ENCODE results near the gene MEIS1.

The MEIS1 gene

GRCh38 chr2:66431846-66432587, 2.9 kb upstream of the MEIS1 start:
- no peak for DNase-seq (ENCODE audit: low read depth in 2 of 2)

GRCh38 chr2:66432801-66433694, 1.9 kb upstream of the MEIS1 start:
- no peak for DNase-seq (ENCODE audit: low read depth in 2 of 2)

DNA sequence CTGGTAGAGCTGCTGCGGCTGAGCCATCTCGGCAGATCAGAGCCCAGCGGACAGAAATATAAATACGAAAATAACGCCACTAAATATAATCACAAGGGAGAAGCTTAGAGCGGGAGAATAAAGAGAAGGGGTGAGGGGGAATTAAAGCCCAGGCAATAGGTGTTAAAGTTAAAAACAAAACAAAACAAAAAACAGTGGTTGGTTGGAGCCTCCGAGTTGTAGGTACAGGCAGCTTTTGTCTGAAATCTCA, 1.3 kb upstream of the MEIS1 start:
- DNase-seq (ENCODE audit: low read depth in 2 of 2) = no peak

DNA sequence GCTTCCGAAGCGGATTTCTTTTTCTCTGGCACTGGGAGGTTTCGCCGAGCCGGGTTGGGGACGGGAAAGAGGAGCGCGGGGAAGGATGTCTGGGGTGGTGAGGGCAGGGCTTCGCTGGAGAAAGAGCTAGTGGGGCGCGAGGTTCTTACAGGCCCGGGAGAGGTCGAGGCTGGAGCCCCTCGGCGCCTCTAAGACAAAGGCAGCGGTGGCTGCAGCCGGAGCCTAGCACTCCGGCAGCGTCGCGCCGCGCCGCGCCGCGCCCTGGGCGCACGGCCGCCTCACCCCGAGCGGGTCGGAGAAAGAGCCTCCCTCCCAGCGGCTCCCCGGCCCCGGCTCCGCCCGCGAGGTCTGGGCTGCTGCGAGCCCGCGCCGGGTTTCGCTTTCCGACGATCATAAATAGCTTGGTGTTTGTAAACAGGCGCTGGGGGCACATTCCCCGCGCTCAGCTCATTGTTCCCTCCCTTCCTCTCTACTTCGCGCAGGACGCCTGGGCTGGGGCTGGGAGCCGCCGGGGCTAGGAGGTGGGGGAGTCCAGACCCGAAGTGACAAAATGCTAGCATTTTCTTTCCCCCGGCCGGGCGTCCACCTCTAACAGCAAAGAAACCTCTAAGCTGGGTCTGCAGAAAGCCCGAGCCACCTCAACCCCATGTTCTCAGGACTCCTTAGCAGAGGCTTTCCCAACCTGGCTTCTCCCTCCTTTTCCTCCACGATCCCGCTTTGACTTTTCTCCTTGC, 813 bp upstream of the MEIS1 start:
- DNase-seq (ENCODE audit: low read depth in 2 of 2) = no peak

DNA sequence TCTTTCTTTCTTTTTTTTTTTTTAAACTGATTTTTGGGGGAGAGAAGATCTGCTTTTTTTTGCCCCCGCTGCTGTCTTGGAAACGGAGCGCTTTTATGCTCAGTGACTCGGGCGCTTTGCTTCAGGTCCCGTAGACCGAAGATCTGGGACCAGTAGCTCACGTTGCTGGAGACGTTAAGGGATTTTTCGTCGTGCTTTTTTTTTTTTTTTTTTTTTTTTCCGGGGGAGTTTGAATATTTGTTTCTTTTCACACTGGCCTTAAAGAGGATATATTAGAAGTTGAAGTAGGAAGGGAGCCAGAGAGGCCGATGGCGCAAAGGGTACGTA, 587 bp downstream of the MEIS1 start:
- DNase-seq (ENCODE audit: low read depth in 2 of 2) = no peak

- no peak for DNase-seq (ENCODE audit: low read depth in 2 of 2)
Observed at GRCh38 chr2:66435963-66436362, 1.0 kb downstream of the MEIS1 start.

GRCh38 chr2:66436581-66437001, 1.7 kb downstream of the MEIS1 start:
- no peak for DNase-seq (ENCODE audit: low read depth in 2 of 2)

DNA sequence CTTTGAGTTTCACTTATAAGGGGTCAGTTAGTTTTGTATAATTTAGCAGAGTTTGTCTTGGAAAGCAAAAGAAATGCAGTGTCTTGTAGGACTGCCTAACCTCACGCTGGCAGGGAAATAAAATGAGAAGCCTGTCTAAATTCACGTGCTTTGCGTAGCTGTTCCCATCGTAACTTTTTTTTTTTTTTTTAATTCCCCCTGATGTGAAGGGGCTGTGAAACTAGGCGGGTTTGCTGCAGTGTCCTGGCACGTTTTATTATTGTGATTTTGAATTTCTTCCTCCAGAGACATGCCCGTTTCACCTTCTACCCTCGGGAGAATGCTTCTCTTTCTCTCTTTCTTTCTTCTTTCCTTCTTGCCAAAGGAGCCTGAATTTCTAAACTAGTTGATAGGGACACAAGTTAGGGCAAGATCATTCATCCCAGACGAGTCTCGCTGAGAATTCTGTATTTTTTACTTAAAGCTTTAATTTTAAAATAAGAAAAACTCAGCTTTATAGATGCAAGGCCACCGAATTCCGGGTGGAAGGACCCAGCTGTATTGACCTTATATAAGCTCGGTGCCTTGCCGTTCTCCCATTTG, 2.3 kb downstream of the MEIS1 start:
- no peak for DNase-seq (ENCODE audit: low read depth in 2 of 2)

- DNase-seq (ENCODE audit: low read depth in 2 of 2) = no peak
Observed at GRCh38 chr2:66437691-66438497, 3.0 kb downstream of the MEIS1 start.

DNA sequence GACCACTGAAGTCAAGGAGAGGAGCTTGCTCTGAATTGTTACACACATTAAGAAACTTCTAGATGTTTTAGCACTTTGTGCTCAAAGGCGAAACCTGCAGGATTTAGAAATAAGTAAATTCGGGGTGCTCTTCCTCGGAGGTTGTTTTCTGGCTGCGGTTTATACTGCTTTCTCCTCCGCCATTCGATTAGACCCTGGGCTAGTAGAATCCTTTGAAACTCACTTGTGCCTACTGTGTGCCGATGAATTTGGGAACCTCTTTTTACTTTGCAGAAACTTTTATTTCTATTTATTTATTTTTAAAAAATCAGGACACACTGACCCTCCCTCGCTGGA, 3.5 kb downstream of the MEIS1 start:
- DNase-seq (ENCODE audit: low read depth in 2 of 2) = no peak

DNA sequence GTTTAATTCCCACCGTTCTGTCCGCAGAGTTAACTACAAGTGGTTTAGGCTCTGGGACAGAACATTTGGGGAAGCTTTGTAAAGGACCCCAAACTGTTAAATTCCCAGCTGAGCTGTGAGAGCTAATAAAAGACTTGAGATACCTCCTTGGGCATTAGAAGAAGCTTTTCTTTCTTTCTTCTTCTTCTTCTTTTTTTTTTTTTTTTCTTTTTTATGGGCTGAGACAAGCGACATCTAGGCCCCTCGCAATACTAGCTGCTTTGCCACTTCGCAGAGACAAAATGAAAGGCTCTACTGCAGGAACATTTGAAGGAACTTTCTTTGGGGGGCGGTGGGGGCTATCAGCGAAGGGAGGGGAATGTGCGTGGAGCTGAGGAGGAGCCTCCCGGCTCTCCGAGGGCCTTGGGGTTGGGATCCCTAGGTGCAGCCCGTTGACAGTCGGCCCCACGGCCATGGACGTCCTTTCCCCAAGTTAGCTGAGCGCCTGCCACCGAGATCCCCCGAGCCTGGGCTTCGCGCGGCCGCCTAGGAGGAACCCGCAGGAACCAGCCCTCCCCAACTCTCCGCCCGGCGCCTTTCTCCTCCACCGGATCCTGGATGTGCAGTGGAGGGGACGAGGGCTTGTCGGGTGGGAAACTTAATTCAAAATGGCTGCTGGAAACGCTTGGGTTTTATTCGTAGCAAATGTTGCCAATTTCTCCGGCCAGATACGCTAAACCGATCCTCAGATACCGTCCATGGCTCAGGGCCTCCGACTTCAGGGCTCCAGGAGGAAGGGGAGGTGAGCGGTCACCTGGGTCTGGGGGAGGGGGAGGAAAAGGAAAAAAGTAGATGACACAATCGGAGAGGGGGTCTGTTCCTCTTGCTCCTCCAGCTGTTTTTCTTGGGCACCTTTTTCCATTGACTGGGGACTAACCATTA, 4.2 kb downstream of the MEIS1 start:
- DNase-seq (ENCODE audit: low read depth in 2 of 2) = no peak

DNA sequence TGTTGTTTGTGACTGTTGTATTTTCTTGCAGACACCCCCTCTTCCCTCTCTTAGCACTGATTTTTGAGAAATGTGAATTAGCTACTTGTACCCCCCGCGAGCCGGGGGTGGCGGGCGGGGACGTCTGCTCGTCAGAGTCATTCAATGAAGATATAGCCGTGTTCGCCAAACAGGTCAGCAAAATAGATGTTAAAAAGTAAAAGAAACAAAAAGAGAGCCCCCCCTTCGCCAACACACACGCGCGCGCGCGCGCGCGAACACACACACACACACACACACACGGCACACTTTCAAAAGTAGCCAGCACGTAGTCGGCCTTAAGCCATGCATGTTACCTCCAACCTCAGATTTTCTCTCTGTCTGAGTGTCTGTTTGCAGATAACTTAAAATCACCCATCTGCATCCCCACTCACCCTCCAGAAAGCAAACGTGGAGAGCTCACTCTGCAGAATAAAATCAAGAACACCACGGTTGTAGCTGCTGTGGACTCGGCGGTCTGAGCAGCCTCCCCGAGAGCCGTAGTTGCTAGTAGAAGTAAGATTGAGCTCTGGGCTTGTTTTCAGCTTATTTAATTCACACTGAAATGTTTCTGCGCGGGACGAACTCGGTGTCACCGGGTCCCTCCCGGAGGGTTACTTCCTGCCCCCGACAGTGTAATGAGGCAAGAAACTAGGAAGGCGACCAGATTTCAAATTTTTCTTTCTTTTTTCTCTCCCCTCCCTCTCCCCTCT, 5.1 kb downstream of the MEIS1 start:
- no peak for DNase-seq (ENCODE audit: low read depth in 2 of 2)

- DNase-seq (ENCODE audit: low read depth in 2 of 2) = no peak
Observed at GRCh38 chr2:66440708-66441497, 6.0 kb downstream of the MEIS1 start.

DNA sequence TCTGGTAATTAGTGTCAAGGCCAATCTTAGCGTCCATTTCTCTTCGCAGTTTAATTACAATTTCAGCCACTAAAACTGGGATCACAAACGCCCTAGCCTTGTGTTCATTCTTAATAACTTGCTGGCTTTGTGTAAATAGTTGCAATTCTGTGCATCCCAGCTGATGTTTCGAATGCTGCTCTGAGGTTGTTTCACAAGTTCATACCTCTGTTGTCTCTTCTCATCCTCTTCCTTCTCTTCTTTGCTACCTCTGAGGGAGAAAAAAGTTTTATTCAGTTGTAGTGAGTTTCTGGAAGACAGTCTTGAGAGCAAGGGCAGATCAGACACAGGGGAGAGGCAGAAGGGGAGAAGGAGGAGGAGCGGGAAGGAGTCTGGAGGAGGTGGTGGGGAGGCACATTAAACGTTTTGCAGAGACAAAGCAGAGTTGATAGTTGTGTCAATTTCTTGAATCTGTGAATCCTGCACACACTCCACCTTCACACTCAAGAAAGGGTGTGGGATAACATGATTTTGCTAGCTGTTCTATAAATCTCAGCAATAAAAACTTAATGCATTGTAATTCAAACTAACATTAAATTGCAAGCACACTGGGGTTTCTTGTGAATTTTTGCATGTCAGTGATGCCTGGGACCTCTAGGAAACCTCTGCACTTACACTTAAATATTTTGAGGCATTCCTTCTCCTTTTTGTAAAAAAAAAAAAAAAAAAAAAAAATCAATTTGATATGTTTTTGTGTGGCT, 6.8 kb downstream of the MEIS1 start:
- DNase-seq (ENCODE audit: low read depth in 2 of 2) = no peak

DNA sequence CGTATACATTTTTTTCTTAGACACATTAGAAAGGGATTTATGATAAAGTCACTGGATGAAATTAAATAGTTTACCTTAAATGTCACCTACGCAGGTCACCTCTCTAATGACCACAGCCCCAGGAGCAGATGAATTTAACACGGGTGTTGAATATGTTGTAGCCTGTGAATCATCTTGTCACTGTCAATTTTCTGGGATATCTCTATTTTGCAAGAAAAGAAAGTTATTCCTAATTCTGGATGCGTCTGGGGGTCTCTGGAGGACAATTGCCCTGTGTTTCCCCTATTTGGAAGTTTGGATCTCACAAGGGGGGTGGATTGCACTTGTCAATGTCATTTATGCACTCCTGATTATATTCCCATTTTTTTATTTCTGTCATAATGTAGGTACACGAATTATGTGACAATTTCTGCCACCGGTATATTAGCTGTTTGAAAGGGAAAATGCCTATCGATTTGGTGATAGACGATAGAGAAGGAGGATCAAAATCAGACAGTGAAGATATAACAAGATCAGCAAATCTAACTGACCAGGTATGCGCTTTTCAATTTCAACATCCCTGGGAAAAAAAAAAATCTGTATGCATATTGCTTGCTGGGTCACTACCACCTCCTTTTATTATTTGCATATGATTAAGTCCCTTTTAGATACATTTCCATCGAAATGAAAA, 7.7 kb downstream of the MEIS1 start:
- no peak for DNase-seq (ENCODE audit: low read depth in 2 of 2)

DNA sequence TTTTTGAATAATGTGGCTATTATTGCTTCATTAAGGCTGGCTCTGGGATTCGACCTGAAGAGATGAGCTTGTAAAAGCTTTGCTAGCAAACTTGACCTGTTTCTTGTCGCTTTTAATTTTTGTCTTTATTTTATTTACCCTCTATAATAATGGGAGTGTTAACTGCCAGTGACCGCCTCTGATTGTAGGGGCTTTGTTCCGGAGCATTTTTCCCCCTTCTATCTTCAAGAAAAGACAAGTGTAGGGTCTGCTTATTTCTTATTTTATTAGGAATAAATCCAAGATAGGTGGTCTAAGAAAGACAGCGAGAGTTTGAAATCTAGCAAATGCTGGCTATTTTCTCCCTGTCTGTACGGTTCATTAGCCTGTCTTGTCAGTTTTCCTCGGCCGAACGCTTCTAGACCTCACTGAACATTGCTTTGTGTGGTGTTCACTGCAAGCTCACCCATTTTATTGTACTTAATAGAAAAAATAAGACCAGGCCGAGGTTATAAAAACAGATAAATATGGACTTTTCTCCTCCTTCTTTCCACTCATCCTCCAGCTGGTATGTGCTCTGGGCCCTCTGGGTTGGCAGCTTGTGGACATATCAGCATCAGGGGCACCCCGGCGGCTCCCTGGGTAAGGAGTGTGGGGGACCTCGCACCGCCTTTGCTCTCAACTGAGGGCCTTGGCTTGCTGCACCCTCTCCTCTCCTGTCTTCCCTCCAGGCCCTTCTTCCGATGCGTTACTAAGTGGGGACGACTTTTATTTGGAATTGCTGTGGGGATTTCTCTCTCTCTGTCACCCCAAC, 8.5 kb downstream of the MEIS1 start:
- no peak for DNase-seq (ENCODE audit: low read depth in 2 of 2)

Measured in stimulated activated CD4-positive, alpha-beta T cell treated with anti-CD3 and anti-CD28 coated beads, Interleukin-4, amount 100 ng/mL, for 48 hours (primary cell).